Endometrial microvascular endothelial cells (primary cell): ENCODE results near the gene PNMT. TPM values are rescaled to one million over a fixed set of nuclear protein-coding genes. Genes with fewer than 3 reads are reported as not detected.

ENCODE experiments used
- in situ Hi-C: cut with HindIII; loops from 2 replicates; pipeline ENCODE4 v1.10.0; 2017; ENCODE audit warnings: low sequenced_read_pairs, low pct_unique_long_range_greater_than_20kb; ENCODE audit errors: inconsistent ontology term
- total RNA-seq: library from RNA; depleted of rRNA; stranded (reverse); fragments of >200 nt; gene quantifications from one replicate; pipeline ENCODE4 v1.2.3, GENCODE V29; 2015; ENCODE audit errors: inconsistent ontology term

Gene PNMT
- not detected for total RNA-seq

DNA sequence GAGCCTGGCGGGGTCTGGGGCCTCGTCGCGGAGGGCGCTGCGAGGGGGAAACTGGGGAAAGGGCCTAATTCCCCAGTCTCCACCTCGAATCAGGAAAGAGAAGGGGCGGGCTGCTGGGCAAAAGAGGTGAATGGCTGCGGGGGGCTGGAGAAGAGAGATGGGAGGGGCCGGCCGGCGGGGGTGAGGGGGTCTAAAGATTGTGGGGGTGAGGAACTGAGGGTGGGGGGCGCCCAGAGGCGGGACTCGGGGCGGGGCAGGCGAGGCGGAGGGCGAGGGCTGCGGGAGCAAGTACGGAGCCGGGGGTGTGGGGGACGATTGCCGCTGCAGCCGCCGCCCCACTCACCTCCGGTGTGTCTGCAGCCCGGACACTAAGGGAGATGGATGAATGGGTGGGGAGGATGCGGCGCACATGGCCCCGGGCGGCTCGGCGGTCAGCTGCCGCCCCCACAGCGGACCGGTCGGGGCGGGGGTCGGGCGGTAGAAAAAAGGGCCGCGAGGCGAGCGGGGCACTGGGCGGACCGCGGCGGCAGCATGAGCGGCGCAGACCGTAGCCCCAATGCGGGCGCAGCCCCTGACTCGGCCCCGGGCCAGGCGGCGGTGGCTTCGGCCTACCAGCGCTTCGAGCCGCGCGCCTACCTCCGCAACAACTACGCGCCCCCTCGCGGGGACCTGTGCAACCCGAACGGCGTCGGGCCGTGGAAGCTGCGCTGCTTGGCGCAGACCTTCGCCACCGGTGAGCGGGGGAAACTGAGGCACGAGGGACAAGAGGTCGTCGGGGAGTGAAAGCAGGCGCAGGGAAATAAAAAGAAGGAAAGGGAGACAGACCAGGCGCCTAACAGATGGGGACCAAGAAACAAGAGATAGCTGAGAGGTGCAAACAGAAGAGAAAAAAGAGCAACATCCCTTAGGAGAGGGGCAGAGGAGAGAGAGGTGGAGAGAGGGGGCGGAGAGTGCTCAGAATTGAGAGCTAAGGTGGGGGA is at the start of gene PNMT:
Gene PNMT (plus strand): TSS at position 509 of the 980 bp plus-strand sequence. CDS start 23 bp downstream, at position 532.
- in situ Hi-C loops: no loop called here

DNA sequence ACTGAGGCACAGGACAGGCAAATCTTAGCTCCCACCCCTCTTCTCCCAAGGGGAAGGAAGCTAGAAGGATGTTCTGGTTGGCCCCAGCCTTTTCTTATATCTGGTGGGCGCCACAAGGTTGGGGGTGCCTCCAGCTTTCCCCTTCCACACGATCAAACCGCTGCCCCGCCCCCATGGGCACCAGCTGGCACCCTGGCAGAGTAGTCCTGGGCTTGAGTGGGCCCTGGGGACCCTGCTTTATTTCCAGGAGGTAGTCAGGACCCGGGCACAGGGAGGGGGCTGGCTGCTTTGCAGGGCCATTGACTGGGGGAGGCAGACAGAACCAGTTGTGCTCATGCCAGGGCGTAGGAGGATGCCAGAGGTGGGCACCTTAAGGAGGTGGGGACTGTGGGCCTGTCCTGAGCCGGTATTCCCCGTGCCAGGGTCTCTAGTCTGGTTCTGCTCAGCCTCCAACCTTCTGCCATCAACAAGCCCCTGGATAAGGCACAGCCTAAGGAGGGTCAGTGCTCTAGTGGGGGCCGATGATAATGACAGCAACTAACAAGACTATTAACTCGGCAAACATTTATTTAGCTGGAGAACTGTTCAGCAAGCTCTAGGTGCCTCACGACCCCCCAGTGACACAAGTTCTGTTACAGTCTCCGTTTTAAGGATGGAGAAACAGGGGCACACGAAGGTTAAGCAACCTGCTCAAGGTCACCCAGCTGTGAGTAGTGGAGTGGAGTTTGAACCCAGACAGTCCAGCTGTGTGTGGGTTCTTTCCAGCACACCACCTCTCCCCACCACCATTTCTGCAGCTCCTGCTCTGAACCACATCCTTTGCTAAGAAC is 49.1 kb upstream of the PNMT start:
- in situ Hi-C loops: no loop called here

- in situ Hi-C loops: no loop called here
Measured at GRCh38 chr17:39619786-39620101, 48.5 kb upstream of the PNMT start.

DNA sequence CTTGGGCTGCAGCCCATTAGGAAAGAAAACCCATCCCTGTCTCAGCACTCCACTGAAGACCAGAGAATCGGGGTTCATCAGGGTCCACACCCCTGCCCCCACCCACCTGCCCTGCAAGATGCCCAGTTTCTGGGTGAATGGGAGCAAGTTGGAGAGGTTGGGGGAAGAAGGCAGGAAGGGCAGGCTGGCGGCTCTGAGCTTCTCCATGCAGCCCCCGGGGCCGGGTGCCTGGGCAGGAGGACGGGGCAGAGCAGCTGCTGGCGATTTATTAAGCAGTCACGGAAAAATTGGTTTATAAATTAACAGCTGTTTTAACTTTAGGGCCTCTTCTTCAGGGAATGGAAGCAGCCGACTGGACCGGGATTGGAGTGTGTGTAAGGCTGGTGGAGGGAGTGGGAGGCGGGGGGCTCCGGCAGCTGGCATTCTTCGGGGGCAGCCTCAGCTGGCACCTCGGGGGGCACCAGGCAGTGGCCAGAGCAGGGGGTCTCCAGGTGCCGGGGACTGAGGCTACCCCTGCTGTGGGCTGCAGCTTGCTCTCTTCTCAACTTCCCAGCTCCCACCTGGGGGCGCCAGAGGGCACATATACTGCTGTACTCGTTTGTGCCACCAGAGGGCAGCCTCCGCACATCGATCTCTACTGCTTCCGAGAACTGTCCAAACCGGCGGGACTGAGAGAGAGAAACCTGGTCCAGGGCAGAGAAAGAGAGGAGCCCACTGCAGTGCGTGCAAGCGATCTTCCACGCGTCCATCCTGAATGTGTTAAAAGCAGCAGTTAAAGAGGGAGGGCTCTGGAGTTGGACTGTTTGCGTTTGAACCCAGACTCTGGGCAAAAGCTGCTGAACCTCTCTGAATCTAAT is 46.5 kb upstream of the PNMT start:
- in situ Hi-C loops: no loop called here

DNA sequence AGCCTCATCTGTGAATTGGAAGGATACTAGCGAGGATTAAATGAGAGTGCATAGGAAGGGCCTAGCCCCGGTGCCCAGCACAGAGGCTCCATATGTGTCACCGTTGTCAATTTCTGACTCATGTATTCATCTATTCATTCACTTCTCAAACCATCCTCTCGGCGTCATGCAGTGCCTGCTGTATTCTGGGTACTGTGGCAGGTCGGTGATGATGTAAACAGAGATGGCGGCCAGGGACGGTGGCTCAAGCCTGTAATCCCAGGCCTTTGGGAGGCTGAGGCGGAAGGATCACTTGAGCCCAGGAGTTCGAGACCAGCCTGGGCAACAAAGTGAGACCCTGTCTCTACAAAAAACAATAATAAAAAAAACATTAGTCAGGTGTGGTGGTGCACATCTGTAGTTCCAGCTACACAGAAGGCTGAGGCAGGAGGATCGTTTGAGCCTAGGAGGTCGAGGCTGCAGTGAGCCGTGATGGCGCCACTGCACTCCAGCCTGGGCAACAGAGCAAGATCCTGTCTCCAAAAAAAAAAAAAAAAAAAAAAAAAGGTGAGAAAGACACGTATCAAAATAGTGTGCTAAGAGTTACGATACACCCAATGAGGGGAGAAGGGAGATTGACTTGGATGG is 45.8 kb upstream of the PNMT start:
- in situ Hi-C loops: no loop called here

GRCh38 chr17:39623356-39623950 is 44.8 kb upstream of the PNMT start:
- in situ Hi-C loops: no loop called here

DNA sequence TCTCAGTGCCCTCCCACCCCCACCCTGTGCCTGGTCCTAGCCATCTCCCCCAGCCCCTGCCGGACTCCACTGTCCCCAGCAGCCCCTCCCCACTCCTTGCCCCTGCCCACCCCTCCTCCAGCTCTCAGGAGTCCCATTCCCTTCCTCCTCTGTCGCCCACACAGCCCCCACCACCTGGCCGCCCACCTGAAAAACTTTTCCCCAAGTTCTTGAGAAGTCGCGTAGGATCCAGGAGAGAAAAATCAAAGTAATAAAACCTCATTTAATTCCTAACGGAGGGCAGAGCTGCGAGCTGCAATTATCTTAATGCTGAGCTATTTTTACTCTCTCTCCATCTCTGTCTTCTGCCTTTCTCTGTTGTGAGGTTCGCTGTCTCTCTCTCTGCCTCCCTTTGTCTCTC is 43.9 kb upstream of the PNMT start:
- in situ Hi-C loops: no loop called here

GRCh38 chr17:39625198-39625785 is 43.0 kb upstream of the PNMT start:
- in situ Hi-C loops: no loop called here

DNA sequence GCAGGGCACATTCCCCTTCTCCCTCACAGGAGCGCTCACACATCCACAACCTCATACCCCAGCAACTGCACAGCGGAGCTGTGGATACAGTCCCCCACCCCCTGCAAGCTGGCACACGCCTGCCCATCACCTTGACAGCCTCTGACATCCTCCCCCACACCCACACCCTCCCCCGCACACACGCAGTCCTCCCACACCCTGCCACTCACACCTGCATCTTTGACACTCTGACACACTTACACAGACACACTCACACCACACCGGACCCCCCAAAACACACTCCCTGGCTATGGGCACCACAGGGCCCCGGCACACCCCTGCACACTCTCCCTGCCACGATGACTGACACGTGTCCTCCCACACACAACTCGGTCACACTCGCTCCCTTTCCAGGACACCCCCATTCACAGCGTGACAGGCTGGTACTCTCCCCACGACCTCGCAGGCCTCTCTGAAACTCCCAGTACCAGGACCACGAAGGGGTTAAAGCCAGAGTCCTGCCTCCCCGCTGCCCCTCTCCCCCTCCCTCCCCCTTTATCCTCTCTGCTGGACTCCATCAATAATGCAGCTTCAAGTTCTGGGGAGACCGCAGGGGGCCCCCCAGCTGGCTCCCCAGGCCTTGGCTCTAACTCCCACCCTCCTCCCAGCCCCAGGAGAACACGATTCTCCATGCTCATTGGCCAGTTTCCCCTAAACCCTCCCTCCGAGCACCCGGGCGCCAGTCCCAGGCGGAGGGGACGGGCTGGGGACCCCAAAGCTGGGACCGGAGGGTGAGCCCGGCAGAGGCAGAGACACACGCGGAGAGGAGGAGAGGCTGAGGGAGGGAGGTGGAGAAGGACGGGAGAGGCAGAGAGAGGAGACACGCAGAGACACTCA is 41.8 kb upstream of the PNMT start, which contains the start of gene PPP1R1B:
Gene PPP1R1B (plus strand): TSS at position 782 of the 876 bp plus-strand sequence. CDS start 441 bp downstream, outside the sequence.
- in situ Hi-C loops: no loop called here

DNA sequence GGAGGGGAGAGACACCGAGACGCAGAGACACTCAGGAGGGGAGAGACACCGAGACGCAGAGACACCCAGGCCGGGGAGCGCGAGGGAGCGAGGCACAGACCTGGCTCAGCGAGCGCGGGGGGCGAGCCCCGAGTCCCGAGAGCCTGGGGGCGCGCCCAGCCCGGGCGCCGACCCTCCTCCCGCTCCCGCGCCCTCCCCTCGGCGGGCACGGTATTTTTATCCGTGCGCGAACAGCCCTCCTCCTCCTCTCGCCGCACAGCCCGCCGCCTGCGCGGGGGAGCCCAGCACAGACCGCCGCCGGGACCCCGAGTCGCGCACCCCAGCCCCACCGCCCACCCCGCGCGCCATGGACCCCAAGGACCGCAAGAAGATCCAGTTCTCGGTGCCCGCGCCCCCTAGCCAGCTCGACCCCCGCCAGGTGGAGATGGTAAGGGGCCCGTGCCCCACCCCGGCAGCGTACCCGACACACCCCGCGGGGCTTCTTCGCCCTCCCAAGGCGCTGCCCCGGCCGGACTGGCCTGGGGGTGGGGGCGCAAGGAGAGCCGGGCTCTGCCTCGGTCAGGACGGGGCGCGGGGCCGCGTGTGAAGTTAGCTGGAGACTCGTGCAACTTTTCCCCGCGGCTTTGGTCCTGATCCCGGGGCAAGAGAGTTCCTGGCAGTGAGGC is 41.1 kb upstream of the PNMT start:
- in situ Hi-C loops: no loop called here

GRCh38 chr17:39627712-39628516 is 40.3 kb upstream of the PNMT start:
- in situ Hi-C loops: no loop called here

DNA sequence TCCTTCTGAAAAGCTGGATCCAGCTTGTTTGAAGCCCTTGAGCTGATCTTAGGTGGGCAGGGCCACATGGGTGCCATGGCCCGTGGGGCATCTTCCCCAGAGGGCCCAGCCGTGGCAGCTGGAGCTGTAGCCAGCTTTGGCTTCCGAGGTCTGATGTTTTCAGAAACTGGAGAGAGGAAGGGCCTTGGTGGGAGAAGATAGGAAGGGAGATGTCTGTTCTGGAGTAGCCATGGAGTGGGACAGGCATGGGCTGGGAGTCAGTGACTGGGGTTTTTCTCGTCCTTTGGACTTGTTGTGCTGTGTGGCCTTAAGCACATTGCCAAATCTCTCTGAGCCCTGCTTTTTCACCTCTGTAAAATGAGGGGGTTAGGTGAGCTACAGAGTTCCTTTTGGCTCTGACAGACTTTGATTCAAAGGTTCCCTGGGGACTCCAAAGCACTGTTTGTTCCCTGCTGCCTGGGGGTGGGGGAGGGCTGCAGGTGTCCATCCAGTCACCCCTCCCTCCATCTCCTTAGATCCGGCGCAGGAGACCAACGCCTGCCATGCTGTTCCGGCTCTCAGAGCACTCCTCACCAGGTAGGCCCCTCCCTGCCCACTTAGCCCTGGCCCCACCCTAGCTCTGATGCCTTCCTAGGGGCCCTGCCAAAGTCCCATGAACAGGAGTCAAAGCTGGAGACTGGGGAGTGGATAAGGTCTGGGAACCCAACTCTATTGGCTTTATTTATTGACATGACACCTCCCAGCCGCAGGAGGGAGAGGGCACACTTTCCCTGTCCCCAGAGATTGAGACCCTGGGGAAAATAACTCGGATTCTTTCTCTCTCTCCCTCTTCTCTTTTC is 39.4 kb upstream of the PNMT start:
- in situ Hi-C loops: no loop called here

GRCh38 chr17:39629494-39629880 is 38.8 kb upstream of the PNMT start:
- in situ Hi-C loops: no loop called here

DNA sequence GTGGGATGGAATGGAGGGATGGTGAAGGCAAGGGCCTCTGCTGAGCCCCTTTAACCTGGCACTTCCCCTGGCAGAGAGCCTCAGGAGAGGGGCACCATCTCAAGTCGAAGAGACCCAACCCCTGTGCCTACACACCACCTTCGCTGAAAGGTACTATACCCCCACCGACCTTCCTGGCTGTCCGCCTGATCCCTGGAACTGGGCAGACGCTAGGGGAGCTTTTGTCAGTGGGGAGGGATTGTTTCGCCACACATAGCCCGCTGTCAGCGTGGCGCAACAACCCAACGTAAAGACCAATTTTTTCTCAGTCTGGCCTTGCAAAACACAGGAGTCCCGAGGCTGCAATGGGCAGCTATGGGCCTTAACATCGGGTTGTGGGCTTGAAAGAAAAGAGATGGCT is 38.4 kb upstream of the PNMT start:
- in situ Hi-C loops: no loop called here

- in situ Hi-C loops: no loop called here
Measured at GRCh38 chr17:39631403-39631802, 36.9 kb upstream of the PNMT start.
